Right ventricle myocardium inferior (tissue), 1 donor: ENCODE data around the gene YBEY. TPM values are rescaled to one million over a fixed set of nuclear protein-coding genes. Genes with fewer than 3 reads are reported as not detected.

Experiments
- ATAC-seq: fragments of 200-7000 bp; cut with Tn5 transposase; one replicate; pipeline ENCODE4 v1.9.1; 2020; ENCODE audit warnings: mild to moderate bottlenecking, moderate library complexity
- DNase-seq: peaks from one replicate; pipeline ENCODE4 v3.0.0; 2021; ENCODE audit errors: missing footprints
- intact Hi-C: fragments of 100-400 bp; cut with DNase I; formaldehyde crosslinking; loops from one replicate; pipeline ENCODE4 v1.11.0; 2022
- total RNA-seq: library from RNA; stranded (reverse); fragmentation: NEBNext Ultra II Directional; extraction: Animal tissue kit (Norgen Biotek cat#: 25700); gene quantifications from one replicate; pipeline ENCODE4 v1.2.1, GENCODE V29; 2021
- donor health status: DM: no; HTN: yes; CAD: no; lungs with severe emphysema.

Gene YBEY
- total RNA-seq, 1 donor from 2014 or later: 18.6 TPM

GRCh38 chr21:46255758-46256337, 30.3 kb upstream of the YBEY start:
- no peak for DNase-seq
- no peak for ATAC-seq
- intact Hi-C loops: loop anchor here (1.0 to 10.0 kb wide), 2 partner anchors 109 to 281 kb away; no protein-coding TSS in a partner anchor

GRCh38 chr21:46256501-46256994, 29.6 kb upstream of the YBEY start:
- ATAC-seq (peak; percentile 84), DNase-seq (no peak)
- intact Hi-C loops: loop anchor here (1.0 to 10.0 kb wide), 2 partner anchors 109 to 282 kb away; no protein-coding TSS in a partner anchor

GRCh38 chr21:46264046-46264689, 22.0 kb upstream of the YBEY start:
- no peak for DNase-seq
- peak; percentile 28 for ATAC-seq
- intact Hi-C loops: no loop called here

- DNase-seq (no peak), ATAC-seq (peak; percentile 30)
- intact Hi-C loops: no loop called here
These were observed 21.4 kb upstream of the YBEY start for GRCh38 chr21:46264690-46265144.

- no peak for ATAC-seq
- intact Hi-C loops: no loop called here
These were observed 20.2 kb upstream of the YBEY start for GRCh38 chr21:46265736-46266525.

GRCh38 chr21:46266946-46267345, 19.2 kb upstream of the YBEY start:
- intact Hi-C loops: no loop called here
- DNase-seq: no peak
- ATAC-seq: no peak

More at GRCh38 chr21:46265736-46266525, 20.2 kb upstream of the YBEY start:
- no peak for DNase-seq

- intact Hi-C loops: no loop called here
- ATAC-seq (no peak), DNase-seq (no peak)
These were observed 17.8 kb upstream of the YBEY start for GRCh38 chr21:46268371-46268770.

GRCh38 chr21:46269466-46269865, 16.7 kb upstream of the YBEY start:
- intact Hi-C loops: no loop called here
- ATAC-seq: no peak

GRCh38 chr21:46273341-46273740, 12.8 kb upstream of the YBEY start:
- intact Hi-C loops: no loop called here
- ATAC-seq (no peak), DNase-seq (no peak)

More at GRCh38 chr21:46269466-46269865, 16.7 kb upstream of the YBEY start:
- no peak for DNase-seq

GRCh38 chr21:46274797-46275390, 11.2 kb upstream of the YBEY start:
- intact Hi-C loops: no loop called here

GRCh38 chr21:46284077-46284644, 2.0 kb upstream of the YBEY start:
- intact Hi-C loops: loop anchor here (10.0 kb wide), 1 partner anchor 309 kb away; no protein-coding TSS in a partner anchor
- DNase-seq: no peak
- ATAC-seq: no peak

More at GRCh38 chr21:46274797-46275390, 11.2 kb upstream of the YBEY start:
- ATAC-seq (no peak), DNase-seq (no peak)

- DNase-seq (no peak), ATAC-seq (no peak)
- intact Hi-C loops: loop anchor here (5.0 to 10.0 kb wide), 3 partner anchors 38 to 310 kb away; partner anchors contain the start of genes C21orf58, LSS and PCNT
These were observed 1.4 kb upstream of the YBEY start for GRCh38 chr21:46284733-46285132.

GRCh38 chr21:46285206-46285661, 908 bp upstream of the YBEY start, which contains the start of gene MCM3AP:
TSS of gene MCM3AP (minus strand) at chr21:46285611. CDS start at chr21:46285286, 325 bp downstream.
- intact Hi-C loops: loop anchor here (5.0 to 10.0 kb wide), 3 partner anchors 37 to 310 kb away; partner anchors contain the start of genes C21orf58, LSS and PCNT
- DNase-seq (no peak), ATAC-seq (no peak)

- intact Hi-C loops: loop anchor here (5.0 to 10.0 kb wide), 3 partner anchors 36 to 312 kb away; partner anchors contain the start of genes C21orf58, LSS and PCNT
- ATAC-seq (no peak), DNase-seq (no peak)
These were observed 483 bp downstream of the YBEY start for GRCh38 chr21:46286648-46287002.

GRCh38 chr21:46287541-46287940, 1.4 kb downstream of the YBEY start:
- intact Hi-C loops: loop anchor here (5.0 to 10.0 kb wide), 3 partner anchors 35 to 313 kb away; partner anchors contain the start of genes C21orf58, LSS and PCNT
- ATAC-seq (no peak), DNase-seq (no peak)

GRCh38 chr21:46289655-46290179, 3.6 kb downstream of the YBEY start:
- ATAC-seq (no peak), DNase-seq (no peak)
- intact Hi-C loops: loop anchor here (5.0 to 10.0 kb wide), 3 partner anchors 33 to 315 kb away; partner anchors contain the start of genes C21orf58, LSS and PCNT

GRCh38 chr21:46291561-46291960, 5.4 kb downstream of the YBEY start:
- DNase-seq: no peak
- intact Hi-C loops: no loop called here
- ATAC-seq: no peak
